BJ (cell line): ENCODE measurements around the gene GPR17. TPM values are rescaled to one million over a fixed set of nuclear protein-coding genes. Genes with fewer than 3 reads are reported as not detected.

Experiments
- CTCF ChIA-PET: fragments of 350-600 bp; formaldehyde crosslinking; extraction: SDS; loops from one replicate; lab custom pipeline; 2021; ENCODE audit warnings: antibody characterized with exemption, inconsistent platforms; lab: Yijun Ruan, JAX
- POLR2A ChIA-PET: fragments of 300-600 bp; sonication (Branson Sonifier 250); formaldehyde crosslinking; extraction: SDS; loops from one replicate; lab custom pipeline; 2021; ENCODE audit warnings: antibody characterized with exemption; lab: Charles Lee
- DNase-seq: peaks from one replicate; pipeline ENCODE4 v3.0.0-alpha.2; 2011; ENCODE audit warnings: low read depth
- H3K27me3 ChIP-seq: 2 replicates; pipeline ENCODE4 v1.6.0; 2011; ENCODE audit warnings: low read length; ENCODE audit not compliant: control insufficient read depth, insufficient read depth
- H3K36me3 ChIP-seq: 2 replicates; pipeline ENCODE4 v1.5.1; 2011; ENCODE audit warnings: low read length; ENCODE audit not compliant: control insufficient read depth, insufficient read depth
- H3K4me3 ChIP-seq: 2 replicates; pipeline ENCODE4 v1.5.1; 2011; ENCODE audit warnings: low read depth, mild to moderate bottlenecking, control low read depth, low read length
- CTCF ChIP-seq: IDR thresholded peaks from 2 replicates; pipeline ENCODE4 v1.5.1; 2011; ENCODE audit warnings: low read depth, mild to moderate bottlenecking, control low read depth, inconsistent platforms, low read length, moderate library complexity; ENCODE audit not compliant: insufficient read depth
- polyA plus RNA-seq: library from polyadenylated mRNA; depleted of rRNA; stranded (reverse); fragments of >200 nt; gene quantifications from 2 replicates; pipeline ENCODE4 v1.2.3, GENCODE V29; 2011

GPR17 gene
- polyA plus RNA-seq, 1 experiment: not detected

- H3K36me3 ChIP-seq: no peaks in the 10 kb centered on the region
- TF ChIP-seq CTCF: no peak
- ChIA-PET CTCF (interaction anchor here (1.0 to 1.1 kb wide), 2 partner anchors 10 to 11 kb away, joined by 3 to 4 read pairs; no protein-coding TSS in a partner anchor), POLR2A (no interaction called here)
- no peaks in the 10 kb centered on the region for H3K27me3 ChIP-seq
- H3K4me3 ChIP-seq: no peak overlapping the region
- no peak for DNase-seq
Observed at GRCh38 chr2:127627740-127628571, 18.0 kb upstream of the GPR17 start.

GRCh38 chr2:127628767-127629614 lies 17.0 kb upstream of the GPR17 start:
- CTCF ChIA-PET: interaction anchor here (1.0 to 1.1 kb wide), 2 partner anchors 10 to 38 kb away, joined by 3 to 4 read pairs; no protein-coding TSS in a partner anchor
- DNase-seq: no peak
- no peaks in the 10 kb centered on the region for H3K27me3 ChIP-seq

GRCh38 chr2:127629637-127630036 lies 16.3 kb upstream of the GPR17 start:
- no peaks in the 10 kb centered on the region for H3K27me3 ChIP-seq
- POLR2A ChIA-PET: no interaction called here
- no peak for DNase-seq
- CTCF ChIA-PET: interaction anchor here (1.1 kb wide), 1 partner anchor 38 kb away, joined by 4 read pairs; no protein-coding TSS in a partner anchor
- H3K36me3 ChIP-seq: no peaks in the 10 kb centered on the region
- no peak overlapping the region for H3K4me3 ChIP-seq
- TF ChIP-seq CTCF: no peak

More at GRCh38 chr2:127628767-127629614, 17.0 kb upstream of the GPR17 start:
- Histone ChIP-seq H3K36me3 (no peaks in the 10 kb centered on the region), H3K4me3 (no peak overlapping the region)
- no peak for TF ChIP-seq CTCF
- POLR2A ChIA-PET: no interaction called here

- DNase-seq: no peak
- ChIA-PET CTCF (interaction anchor here (1.1 kb wide), 1 partner anchor 39 kb away, joined by 4 read pairs; no protein-coding TSS in a partner anchor), POLR2A (interaction anchor here (0.6 kb wide), 1 partner anchor 31 kb away, joined by 4 read pairs; no protein-coding TSS in a partner anchor)
- Histone ChIP-seq H3K27me3 (no peaks in the 10 kb centered on the region), H3K36me3 (no peaks in the 10 kb centered on the region), H3K4me3 (no peak overlapping the region)
- TF ChIP-seq CTCF: no peak
Observed at GRCh38 chr2:127630096-127630863, 15.7 kb upstream of the GPR17 start.
